ENCODE results near the gene RMC1.

GRCh38 chr18:23501626-23502025 lies 1.7 kb upstream of the RMC1 start:
- TF ChIP-seq CTCF (IDR thresholded peaks at IDR 0.05) (no peak), POLR2A (IDR thresholded peaks at IDR 0.05) (no peak)
